Measurements from ENCODE around the gene KCNN4. TPM values are rescaled to one million over a fixed set of nuclear protein-coding genes. Genes with fewer than 3 reads are reported as not detected.

Gene KCNN4
- polyA plus RNA-seq, 1 donor from 2014 or later = not detected

GRCh38 chr19:43718627-43719377 lies 62.0 kb downstream of the KCNN4 start:
- no peaks in the 10 kb centered on the region for H4K20me1 ChIP-seq (ENCODE audit: insufficient read depth)
- no peaks in the 10 kb centered on the region for H3F3A ChIP-seq (ENCODE audit: insufficient read depth, low read length, poor library complexity, severe bottlenecking)
- no peaks in the 10 kb centered on the region for H3K27me3 ChIP-seq (ENCODE audit: insufficient read depth, low read depth, low read length)
- no peak overlapping the region for H2AFZ ChIP-seq (ENCODE audit: low read depth, low read length)
- H3K36me3 ChIP-seq (ENCODE audit: insufficient read depth, low read length) = no peaks in the 10 kb centered on the region
- H3K4me2 ChIP-seq (ENCODE audit: low read length) = no peak overlapping the region
- H3K9me2 ChIP-seq (ENCODE audit: insufficient read depth, low read length) = no peaks in the 10 kb centered on the region
- TF ChIP-seq REST (IDR thresholded peaks at IDR 0.05; ENCODE audit: borderline replicate concordance) = no peak
- no peak for TF ChIP-seq EZH2 (IDR thresholded peaks at IDR 0.05; ENCODE audit: borderline replicate concordance, insufficient read depth, low read length, poor library complexity, severe bottlenecking)
- no peak for TF ChIP-seq EP300 (conservative IDR thresholded peaks at IDR 0.05; ENCODE audit: poor library complexity, severe bottlenecking)
- TF ChIP-seq MXI1 (conservative IDR thresholded peaks at IDR 0.05; ENCODE audit: poor library complexity, severe bottlenecking) = no peak
- TF ChIP-seq SMC3 (conservative IDR thresholded peaks at IDR 0.05; ENCODE audit: poor library complexity) = no peak
- no peak for TF ChIP-seq RAD21 (conservative IDR thresholded peaks at IDR 0.05)
- no peak overlapping the region for H3K9ac ChIP-seq (ENCODE audit: low read length)
- no peak overlapping the region for H3K27ac ChIP-seq (ENCODE audit: low read length)
- H3K9me3 ChIP-seq (ENCODE audit: low read length) = no peaks in the 10 kb centered on the region
- no peaks in the 10 kb centered on the region for H3K79me2 ChIP-seq (replicated peaks; ENCODE audit: insufficient read depth, low read length)
- no peak overlapping the region for H3K4me3 ChIP-seq (ENCODE audit: low read length)

Other genes starting within 250 kb of the KCNN4 start
- gene ZNF575, start 247.8 kb downstream of the KCNN4 start, polyA plus RNA-seq = not detected in 2 replicates
- 18.6 and 19.0 TPM in 2 replicates for gene XRCC1, start 205.4 kb downstream of the KCNN4 start, polyA plus RNA-seq
- gene PINLYP, start 205.2 kb downstream of the KCNN4 start, polyA plus RNA-seq = 1.9 and 3.2 TPM in 2 replicates
- 156 and 179 TPM in 2 replicates for gene IRGQ, start 184.8 kb downstream of the KCNN4 start, polyA plus RNA-seq
- gene ZNF576, start 184.4 kb downstream of the KCNN4 start, polyA plus RNA-seq = 11.9 and 19.9 TPM in 2 replicates
- not detected in 2 replicates for gene SRRM5, start 168.9 kb downstream of the KCNN4 start, polyA plus RNA-seq
- gene ZNF428, start 161.3 kb downstream of the KCNN4 start, polyA plus RNA-seq = 983 and 1,008 TPM in 2 replicates
- gene CADM4, start 141.1 kb downstream of the KCNN4 start, polyA plus RNA-seq = 211 and 220 TPM in 2 replicates
- gene PLAUR, start 110.8 kb downstream of the KCNN4 start, polyA plus RNA-seq = 1.3 TPM in 1 of 2 replicates, not detected in the other
- 0.51 TPM in 1 of 2 replicates, not detected in the other for gene IRGC, start 64.9 kb downstream of the KCNN4 start, polyA plus RNA-seq
- 33.0 and 57.5 TPM in 2 replicates for gene SMG9, start 26.0 kb downstream of the KCNN4 start, polyA plus RNA-seq
- not detected in 2 replicates for gene LYPD5, start 21.5 kb upstream of the KCNN4 start, polyA plus RNA-seq
- 14.9 and 19.4 TPM in 2 replicates for gene ZNF283, start 46.3 kb upstream of the KCNN4 start, polyA plus RNA-seq
- gene ZNF404, start 103.0 kb upstream of the KCNN4 start, polyA plus RNA-seq = 14.3 and 22.8 TPM in 2 replicates
- gene ZNF45, start 154.3 kb upstream of the KCNN4 start, polyA plus RNA-seq = 14.9 and 17.5 TPM in 2 replicates
- 7.4 and 7.6 TPM in 2 replicates for gene ZNF221, start 170.3 kb upstream of the KCNN4 start, polyA plus RNA-seq
- 17.5 and 21.2 TPM in 2 replicates for gene ZNF155, start 203.2 kb upstream of the KCNN4 start, polyA plus RNA-seq
- gene ZNF230, start 222.0 kb upstream of the KCNN4 start, polyA plus RNA-seq = 6.7 and 8.4 TPM in 2 replicates
- 32.0 and 38.4 TPM in 2 replicates for gene ZNF222, start 244.4 kb upstream of the KCNN4 start, polyA plus RNA-seq

Measured in neural cell (in vitro differentiated cells).